HG02623 (cell line): ENCODE data around the gene RBFOX1.
"Not testable (repeated sequence)": the region's sequence is repeated elsewhere in the genome, so short reads cannot be mapped to it uniquely, and the experiment has no call there.

Experiments used
- ATAC-seq: cut with Tn5 transposase; IDR thresholded peaks from one replicate; pipeline ENCODE4 v1.9.1; 2021; ENCODE audit warnings: moderate library complexity; ENCODE audit not compliant: unreplicated experiment

Gene RBFOX1

DNA sequence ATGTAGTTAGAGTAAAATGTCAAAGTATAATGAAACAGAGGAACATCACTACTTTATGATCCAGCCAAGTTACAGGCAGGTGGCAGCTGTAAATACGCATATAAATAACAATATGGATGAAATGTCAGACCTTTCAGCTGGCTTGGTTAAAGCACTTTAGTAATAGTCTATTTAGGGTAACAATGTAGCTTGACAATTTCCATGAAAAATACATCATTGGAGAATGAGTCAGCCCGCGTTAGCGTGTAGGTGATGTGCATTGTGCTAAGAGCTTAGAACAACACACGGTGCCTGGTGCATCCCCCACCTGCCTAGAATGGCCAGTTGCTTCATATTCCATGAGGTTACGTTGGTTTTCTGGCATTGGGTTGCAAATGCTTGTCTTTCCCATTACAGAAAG, 119.4 kb downstream of the RBFOX1 start:
- no peak for ATAC-seq

DNA sequence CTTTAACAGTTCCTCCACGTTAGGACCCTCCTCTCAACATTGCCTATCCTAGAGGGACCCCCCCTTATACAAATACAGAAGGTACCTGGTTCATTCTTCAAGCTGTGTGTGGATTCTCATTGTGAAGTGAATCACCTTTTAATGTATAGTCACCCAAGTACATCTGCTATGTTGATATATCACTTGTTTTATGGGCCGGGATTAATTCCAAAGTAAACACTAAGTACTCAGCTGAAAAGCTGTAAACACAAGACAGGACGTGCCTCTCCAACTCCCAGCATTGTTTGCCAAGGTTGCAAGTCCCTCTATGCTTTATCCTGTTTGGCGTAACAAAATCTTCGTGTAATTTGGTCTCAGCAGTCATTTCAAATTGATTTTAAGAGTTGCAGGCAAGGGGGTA, 123.6 kb downstream of the RBFOX1 start:
- ATAC-seq, result no peak

DNA sequence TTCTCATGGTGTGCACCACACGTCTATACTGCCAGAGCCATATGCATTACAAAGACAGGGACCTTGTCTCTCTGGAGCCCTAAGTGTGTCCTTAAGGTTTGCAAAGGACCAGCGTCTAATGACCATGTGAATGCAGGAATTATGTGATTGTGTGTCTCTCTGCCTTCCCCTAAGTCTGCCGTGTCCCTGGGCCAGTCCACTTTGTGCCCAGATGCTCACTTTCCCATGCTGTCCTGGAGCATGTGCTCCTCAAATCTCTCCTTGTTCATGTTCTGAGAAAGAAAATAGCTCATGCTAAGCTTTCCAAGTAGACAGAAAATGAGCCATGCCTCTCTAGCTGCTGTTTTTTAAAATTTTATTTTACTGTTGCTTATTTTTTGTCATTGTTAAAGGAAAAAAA, 125.5 kb downstream of the RBFOX1 start:
- ATAC-seq, result no peak

DNA sequence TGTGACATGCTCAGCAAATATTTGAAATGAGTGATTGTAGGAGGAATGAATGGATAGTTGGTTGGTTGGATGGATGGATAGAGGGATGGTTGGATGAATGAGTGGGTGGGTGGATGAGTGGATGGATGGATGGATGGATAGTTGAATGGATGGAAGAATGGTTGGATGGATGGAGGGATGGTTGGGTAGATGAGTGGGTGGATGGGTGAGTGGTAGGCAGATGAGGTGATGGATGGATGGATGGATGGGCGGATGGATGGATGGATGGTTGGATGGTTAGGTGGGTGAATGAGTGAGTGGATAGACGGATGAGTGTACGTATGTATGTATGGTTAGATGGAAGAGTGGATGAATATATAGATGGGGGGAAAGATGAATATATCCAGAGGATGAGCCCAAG, 137.7 kb downstream of the RBFOX1 start:
- no peak for ATAC-seq

DNA sequence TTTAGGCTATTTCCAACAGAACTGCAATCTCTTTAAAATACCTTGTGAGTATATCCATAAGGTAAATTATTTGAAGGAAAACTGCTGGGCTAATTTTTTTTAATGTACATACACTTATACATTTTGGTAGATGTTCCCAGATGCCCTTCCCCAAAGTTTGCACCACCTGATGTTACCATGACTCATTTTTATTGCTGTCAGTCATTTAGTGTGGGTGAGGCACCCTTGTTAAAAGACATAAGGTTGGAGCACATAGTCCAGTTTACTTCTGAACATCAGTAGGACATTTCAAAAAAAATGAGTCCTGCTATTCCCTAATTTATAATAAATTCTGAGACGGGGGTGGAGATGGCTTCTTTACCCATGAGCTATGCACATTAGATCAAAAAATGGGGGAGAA, 138.6 kb downstream of the RBFOX1 start:
- ATAC-seq, result no peak

DNA sequence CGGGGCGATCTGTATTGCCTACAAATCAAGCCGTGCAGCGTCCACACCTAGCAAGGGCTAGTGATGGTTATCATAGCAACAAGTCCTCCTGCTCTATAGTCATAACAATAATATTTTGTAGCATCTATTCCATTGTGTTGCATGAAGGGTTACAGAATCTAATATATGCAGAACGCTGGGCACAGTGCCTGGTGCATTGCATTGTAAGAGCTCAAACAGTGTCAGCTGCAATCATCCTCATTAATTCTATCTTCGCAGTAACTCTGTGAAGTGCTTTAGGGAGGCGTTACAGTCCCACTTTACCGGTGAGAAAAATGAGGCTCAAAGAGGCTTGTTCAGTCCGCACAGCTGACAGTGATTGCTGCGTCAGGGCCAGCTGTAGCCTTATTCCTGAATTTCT, 149.4 kb downstream of the RBFOX1 start:
- ATAC-seq, result no peak

DNA sequence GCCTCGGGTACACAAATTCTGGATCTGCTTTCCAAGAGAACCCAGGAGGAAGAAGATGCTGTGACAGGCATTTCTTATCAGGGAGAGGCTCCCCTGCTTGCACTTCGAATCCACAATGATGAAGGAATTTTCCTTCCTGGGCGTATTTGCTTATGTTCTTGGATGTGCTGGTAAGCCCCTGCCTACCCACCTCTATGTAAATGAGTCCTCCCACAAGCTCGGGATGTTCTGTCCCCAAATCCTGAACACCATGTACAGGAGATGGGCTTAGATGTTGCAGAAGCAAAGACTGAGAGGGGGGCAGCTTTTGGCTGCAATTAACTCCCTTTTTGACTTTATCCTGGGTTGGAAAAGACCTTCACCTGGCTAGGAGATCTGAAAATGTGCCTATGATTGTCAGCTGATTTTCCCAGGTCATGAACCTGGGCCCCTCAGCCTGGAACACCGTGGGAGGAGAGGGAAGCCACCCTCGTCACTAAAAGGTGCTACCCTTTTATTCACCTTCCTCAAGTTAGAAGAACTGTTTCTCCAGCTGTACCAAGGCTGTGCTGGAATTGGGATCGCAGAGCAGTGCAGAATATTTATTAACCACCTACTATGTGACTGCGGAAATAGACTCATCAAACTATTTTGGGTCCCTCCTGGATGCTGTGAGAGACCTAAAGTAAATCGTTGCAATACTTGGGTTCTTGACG, 150.1 kb downstream of the RBFOX1 start:
- ATAC-seq, result no peak

DNA sequence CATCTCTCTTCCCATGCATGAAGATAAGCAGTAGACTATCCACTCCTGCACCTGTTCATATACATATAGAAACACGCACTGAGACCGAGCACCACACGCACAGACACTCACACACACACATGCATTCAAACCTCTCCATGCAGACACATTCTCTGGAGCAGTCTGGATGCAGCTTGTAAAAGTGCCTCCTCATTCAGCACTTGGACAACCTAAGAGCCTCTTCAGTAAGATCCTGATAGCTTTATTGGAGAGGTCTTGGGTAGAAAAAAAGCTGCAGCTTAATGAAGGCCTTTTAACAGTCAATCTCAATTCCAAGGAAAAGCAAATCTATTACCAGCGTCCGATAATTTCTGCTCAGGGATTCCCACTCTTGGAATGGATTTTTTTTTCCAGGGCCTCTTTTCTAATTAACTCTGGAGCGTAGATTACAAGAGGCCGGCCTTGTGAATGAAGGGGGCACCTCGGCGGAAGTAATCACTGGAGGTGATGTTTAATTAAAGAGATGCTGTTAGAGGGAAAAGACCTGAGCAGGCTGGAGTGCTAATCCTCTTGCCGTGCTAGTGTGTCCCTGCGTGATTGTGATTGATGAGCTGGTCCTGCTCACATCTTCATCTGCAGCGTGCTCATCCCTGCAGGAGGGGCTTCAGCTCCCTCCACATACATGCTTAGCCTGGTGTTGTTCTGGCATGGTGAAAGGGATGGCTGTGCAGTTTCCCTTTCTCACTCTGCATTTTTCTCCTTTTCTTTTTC, 155.1 kb downstream of the RBFOX1 start:
- ATAC-seq, result no peak

DNA sequence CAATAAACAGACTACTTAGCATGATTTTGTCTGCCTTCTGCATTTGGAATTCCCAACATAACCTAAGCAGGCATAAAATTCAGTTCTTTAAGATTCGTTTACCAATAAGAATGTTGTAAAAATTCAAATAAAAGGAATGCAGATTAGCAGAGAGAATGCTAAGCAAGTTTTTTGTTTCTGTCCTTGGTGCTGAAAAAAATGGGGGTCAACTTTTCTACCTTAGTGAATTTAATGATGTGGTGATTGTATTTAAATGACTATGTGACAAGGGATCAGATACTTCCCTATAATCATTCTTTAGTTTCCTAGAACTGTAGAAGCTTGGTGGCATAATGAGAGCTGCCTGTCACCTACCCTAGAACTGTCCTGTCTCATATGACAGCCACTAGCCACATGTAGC, 159.5 kb downstream of the RBFOX1 start:
- ATAC-seq, result no peak

DNA sequence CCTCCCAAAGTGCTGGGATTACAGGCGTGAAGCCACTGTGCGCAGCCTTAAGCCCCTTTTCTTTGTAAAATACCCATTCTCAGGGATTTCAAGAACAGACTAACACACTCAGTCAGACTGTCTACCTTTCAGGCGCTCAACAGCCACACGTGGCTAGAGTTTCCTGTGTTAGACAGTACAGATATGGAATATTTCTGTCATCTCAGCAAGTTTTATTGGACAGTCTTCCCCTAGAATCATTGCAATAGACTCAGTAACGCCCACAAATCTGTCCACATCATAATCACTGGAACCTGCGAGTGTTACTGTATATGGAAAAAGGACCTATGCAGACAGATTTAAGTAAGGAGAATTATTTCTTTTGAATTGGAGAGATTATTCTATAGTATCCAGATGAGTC, 160.5 kb downstream of the RBFOX1 start:
- ATAC-seq, result no peak

DNA sequence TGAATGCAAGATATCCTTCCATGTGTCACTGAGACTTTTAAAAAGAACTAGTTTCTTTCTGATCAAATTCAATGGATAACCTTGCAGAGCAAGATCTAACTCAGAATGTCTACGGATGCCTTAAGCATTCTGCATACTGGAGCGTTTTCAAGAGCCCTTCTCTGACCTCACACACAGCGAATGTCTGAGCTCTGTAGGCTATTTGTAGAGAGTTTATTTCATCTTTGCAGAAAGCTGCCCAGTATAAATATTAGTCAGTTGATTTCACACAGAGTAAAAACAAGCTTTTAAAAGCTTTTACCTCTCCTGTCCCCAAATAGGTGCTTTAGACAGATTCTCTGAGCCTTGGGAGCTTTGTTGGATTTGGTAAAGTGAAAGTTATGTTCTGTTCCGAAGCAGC, 165.0 kb downstream of the RBFOX1 start:
- no peak for ATAC-seq

DNA sequence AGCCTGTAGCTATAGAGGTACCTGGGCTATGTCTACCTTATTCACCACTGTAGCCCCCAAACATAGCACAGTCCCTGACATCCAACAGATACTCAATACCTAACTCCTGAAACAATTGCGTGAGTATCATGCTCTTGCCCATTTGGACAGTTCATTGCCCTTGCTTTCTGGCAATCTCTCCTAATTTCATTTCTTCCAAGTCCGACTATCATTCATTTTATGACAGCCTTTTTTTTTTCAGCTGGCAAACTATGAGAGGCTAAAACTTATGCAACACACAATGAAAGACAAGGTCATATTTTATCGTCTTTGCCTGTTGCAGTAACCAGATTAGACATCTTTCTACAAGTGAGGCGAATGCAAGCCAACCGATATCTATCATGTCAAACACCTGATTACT, 169.2 kb downstream of the RBFOX1 start:
- no peak for ATAC-seq

DNA sequence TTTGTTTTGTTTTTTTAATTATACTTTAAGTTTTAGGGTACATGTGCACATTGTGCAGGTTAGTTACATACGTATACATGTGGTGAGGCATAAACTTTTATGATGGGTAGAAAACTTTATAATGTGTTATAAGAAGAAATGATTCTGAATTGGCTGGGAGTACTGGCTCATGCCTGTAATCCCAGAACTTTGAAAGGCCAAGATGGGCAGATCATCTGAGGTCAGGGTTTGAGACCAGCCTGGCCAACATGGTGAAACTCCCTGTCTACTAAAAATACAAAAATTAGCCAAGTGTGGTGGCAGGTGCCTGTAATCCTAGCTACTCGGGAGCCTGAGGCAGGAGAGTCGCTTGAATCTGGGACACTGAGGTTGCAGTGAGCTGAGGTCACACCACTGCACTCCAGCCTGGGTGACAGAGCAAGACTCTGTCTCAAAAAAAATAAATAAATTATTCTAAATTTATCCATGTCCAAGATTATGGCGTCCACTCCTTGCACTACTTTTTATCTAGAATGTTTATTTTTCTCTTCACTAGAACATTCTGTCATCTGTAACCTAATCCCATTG, 170.0 kb downstream of the RBFOX1 start:
- not testable (repeated sequence) for ATAC-seq

DNA sequence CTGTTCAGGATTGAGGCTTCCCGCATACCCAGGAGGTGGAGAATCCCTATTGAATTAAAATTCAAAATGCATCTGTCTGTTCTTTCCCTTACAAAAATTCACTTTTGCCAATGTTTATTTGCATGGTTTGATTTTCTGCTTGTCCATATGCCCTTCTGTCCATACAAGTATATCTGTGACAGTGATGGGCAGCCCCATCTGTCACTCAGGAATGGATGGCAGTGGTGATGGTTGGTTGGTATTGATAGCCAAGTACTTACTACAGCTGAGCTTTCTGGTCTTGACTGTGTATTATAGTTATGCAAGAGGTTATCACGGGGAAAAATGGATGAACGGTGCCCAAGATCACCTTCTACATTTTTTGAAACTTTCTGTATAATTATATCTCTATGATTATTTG, 171.0 kb downstream of the RBFOX1 start:
- ATAC-seq, result no peak

DNA sequence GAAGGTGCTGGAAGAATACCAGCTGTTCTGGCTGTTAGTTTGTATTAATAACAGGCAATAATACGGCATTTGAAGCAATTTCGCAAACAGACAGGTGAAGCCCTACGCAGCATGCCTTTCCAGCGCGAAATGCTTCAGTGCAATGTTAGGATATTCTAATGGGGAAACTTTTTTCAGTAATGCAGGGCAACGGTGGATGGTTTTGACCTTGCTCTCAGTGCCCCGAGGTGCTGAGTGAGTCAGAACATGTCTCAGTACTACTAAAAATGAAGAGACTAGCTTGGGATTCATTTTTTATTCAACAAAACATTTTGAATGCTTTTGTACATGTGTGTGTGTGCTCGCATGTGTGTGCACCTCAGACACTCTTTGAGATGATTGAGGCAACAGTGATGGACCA, 172.2 kb downstream of the RBFOX1 start:
- ATAC-seq, result no peak

DNA sequence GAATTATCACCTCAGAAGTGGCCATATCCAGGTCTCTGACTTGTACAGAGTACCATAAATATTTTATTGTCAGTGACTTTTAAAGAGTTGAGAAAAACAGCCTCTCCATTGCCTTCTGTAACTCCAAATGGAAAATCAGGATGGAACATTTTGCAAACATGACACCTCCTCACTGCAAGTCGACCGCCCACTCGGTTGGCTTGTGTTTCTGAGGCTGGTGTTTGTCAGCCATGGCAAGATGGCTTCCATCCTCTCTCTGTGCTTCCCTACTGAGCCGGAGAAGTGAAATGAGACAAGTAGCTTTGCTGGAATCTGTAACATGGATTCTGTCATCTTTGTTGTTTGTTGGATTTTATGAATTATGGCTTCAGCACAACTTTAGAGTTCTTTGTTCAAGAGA, 172.8 kb downstream of the RBFOX1 start:
- ATAC-seq, result no peak

DNA sequence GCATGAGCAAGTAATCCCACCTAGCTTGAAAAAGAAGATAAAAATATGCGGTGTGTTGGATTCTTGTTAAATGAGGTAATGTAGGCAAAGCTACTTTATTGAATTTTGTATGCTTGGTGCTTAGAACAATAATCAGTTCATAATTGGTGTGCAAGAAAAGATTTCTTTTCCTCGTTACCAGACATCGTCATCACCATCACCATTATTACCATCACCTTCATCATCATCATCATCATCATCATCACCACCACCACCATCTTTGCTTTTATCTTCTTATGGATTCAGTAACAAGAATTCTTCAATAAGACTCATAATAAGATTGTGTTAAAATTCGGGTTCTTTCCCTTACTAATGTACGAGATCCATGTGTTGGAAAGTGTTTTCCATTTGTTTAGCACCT, 173.7 kb downstream of the RBFOX1 start:
- no peak for ATAC-seq

DNA sequence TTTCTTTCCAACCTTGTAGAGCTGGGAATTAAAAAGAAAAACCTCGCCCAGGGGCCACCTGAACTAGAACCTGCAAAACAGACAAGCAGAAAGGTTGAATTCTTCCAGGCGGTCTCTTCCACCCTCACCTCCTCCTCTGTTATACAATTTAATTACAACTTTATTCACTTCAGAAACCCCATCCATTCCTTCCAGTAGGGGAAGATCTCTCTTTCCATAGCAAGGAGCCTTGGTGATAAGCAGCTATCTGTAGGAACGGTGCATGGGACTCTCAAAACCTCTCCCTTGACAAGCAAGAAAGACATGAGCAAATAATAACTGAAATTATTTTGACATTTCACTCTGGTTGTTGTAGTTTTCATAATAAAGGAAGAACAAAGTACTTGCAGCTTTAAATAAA, 176.0 kb downstream of the RBFOX1 start:
- ATAC-seq, result no peak

DNA sequence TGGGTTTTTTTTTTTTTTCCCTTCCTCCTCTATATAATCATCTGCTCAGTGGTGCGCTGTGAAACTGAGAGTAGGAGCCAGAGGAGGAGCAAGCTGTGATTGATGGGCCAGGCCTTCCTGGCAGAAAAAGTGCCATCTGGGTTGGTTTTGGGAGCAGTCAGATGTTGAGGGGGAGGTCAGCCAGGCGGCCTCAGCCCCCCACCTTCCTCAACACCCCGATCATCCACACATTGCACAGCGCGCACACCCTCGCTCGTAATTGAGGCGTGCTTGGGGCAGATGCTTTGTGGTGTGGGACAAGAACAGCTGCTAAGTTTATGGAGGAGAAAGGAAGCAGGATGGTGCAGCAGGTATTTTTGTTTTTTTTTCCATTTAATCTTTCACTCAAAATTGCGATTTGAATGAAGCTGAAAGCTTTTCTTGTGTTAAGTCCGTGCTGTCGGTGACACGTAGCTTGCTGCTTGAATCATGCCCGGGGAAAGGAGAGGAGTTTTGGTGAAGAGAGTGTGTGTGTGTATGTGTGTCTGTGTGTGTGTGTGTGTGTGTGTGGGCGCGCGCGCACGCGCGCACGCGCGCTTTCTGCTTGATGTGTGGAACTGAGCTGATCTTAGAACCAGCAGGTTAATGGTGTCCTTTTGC, 177.4 kb downstream of the RBFOX1 start:
- no peak for ATAC-seq

DNA sequence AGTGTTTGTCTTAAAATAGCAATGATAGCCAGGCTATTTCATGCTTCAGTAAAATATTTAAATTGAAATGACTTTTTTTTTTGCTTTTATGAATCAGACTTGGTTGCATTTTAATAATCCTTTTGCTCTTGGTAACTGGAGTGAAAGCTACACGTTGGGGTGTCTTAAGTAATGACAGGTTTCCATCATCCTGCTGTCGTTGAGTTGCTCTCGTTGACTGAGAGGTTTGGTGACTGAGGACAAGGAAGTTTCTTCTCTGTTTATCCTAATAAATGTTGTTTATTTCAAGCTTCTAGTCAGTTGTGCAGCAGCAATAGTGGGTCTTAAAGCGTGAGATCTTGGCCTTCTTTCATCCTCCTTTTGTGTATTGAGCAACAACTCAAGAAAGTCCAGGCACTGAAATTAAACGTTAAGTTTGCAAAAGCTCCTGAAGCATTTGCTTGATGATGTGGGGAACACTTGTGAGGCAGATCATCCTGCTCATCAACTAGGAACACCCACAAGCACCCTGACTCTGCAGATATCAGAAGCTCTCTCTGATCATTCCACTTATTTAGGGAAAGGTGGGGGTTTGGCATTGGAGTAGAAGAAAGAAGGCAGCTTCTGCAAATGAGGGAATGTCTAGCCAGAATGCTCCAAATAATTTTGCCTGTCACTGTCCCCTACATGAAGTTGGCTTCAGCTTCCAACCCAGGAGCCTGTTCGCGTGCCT, 179.1 kb downstream of the RBFOX1 start:
- no peak for ATAC-seq

DNA sequence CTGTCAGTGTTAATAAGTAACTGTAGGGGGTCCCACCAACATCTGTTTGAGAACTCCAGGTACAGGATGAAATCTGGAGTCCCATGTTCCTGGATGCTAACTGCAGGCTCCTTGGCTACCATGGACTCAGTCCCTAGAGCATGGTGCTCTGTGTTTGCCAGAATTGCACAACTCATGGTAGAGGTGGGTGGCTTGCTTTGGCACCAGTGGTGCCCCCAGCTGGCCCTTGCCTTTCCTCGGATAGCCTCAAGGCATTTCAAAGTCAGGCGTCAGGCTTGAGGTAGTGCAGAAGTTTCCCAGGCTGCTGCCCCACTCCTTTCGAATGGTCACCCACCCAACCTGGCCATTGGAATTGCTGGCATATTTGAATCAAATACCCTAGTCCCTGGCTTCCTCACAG, 179.9 kb downstream of the RBFOX1 start:
- ATAC-seq, result no peak
